Right cardiac atrium (tissue), 5 donors: Measurements from ENCODE around the gene NDUFB10. TPM values are rescaled to one million over a fixed set of nuclear protein-coding genes. Genes with fewer than 3 reads are reported as not detected.

Experiments used
- ATAC-seq, 2 donors: fragments of 200-7000 bp; cut with Tn5 transposase; one replicate each; pipeline versions ENCODE4 v1.8.0 to v1.9.1; 2020; ENCODE audit warnings: moderate library complexity in 2 of 2, mild to moderate bottlenecking in 1 of 2
- DNase-seq, 3 donors: peaks; one replicate each; pipeline ENCODE4 v3.0.0-alpha.2; 2020
- H3K27ac ChIP-seq: one replicate; pipeline ENCODE4 v1.5.1; 2013; ENCODE audit warnings: mild to moderate bottlenecking, low read length, control low read depth, moderate library complexity
- H3K27me3 ChIP-seq: one replicate; pipeline ENCODE4 v1.6.1; 2013; ENCODE audit not compliant: control insufficient read depth, insufficient read depth
- H3K4me1 ChIP-seq: one replicate; pipeline ENCODE4 v1.6.1; 2013; ENCODE audit warnings: low read length; ENCODE audit not compliant: control insufficient read depth, insufficient read depth
- H3K4me3 ChIP-seq: one replicate; pipeline ENCODE4 v1.5.1; 2013; ENCODE audit warnings: low read length, control low read depth
- H3K9me3 ChIP-seq: one replicate; pipeline ENCODE4 v1.6.1; 2013; ENCODE audit warnings: low read length; ENCODE audit not compliant: control insufficient read depth
- WGBS: extraction: QIAGEN DNeasy Blood & Tissue Kit; methylation state at CpG from one replicate; pipeline ENCODE4 v1.1.7; 2013; 5-methylcytosine and 5-hydroxymethylcytosine counted together
- intact Hi-C, 4 donors: fragments of 100-400 bp; cut with DNase I; formaldehyde crosslinking; loops; one replicate each; pipeline versions ENCODE4 v1.11.0 to v1.14.0; 2022 to 2023
- polyA plus RNA-seq: library from polyadenylated mRNA; stranded (reverse); fragments of 200-250 nt; gene quantifications from one replicate; pipeline ENCODE4 v1.2.3, GENCODE V29; 2013
- total RNA-seq, 4 donors: library from RNA; stranded (reverse); fragmentation: NEBNext Ultra II Directional; extraction: Animal tissue kit (Norgen Biotek cat#: 25700); gene quantifications; one replicate each; pipeline ENCODE4 v1.2.1, GENCODE V29; 2021
- donor health status: healthy with polysubstance abuse.
- donor health status: DM: no; HTN: yes; CAD: no.
- donor health status: DM: no; HTN: no; CAD: no.
- donor health status: DM: no; HTN: yes; CAD: no; lungs with severe emphysema.
- donor health status: DM: yes; HTN: yes; CAD: no.

NDUFB10 gene
- total and polyA plus RNA-seq, 5 donors = 397 to 1,316 (median 478) TPM

DNA sequence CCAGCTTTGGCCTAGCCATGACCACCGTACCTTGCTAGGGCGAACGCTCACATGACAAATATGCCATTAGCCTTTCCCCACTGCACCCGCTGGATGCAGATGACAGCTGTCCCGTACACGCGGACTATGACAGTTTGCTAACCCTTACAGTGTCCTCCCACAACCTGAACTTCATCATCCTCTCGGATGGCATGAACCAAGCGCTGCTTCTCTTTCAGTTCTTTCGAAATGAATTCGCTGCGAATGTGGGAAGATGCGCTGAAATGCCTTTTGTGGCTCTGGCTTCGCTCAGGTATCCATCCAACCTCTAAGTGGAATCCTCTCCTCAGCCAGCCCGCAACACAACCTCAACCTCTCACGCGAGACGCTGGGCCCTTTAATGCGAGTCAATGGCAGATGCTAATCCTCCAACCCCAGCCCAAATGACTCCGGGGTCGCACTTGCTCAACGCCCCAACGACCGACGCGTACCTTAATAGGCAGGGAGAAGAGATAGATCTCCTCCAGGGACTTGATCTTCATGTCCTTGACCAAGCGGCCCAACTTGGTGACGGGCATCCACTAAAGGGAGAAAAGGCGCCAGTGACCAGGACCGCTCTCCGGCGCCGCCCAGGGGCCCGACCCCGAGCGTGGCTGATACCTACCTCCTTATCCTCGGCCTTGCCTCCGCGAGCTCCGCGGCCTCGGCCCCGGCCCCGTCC, 4.6 kb downstream of the NDUFB10 start:
- 9% methylated on average over 44 of the region's 44 CpGs for WGBS
- peak in 1 of 3 donors; percentile 80 for DNase-seq
- ATAC-seq = peak; percentile 2 to 44
- H3K9me3 ChIP-seq = no peaks in the 10 kb centered on the region
- intact Hi-C loops = no loop called here
- peak overlapping the region; percentile 81 for H3K4me3 ChIP-seq
- no peaks in the 10 kb centered on the region for H3K27me3 ChIP-seq
- peaks cover 15% of the 10 kb centered on the region for H3K4me1 ChIP-seq
- peak overlapping the region; percentile 39 for H3K27ac ChIP-seq

DNA sequence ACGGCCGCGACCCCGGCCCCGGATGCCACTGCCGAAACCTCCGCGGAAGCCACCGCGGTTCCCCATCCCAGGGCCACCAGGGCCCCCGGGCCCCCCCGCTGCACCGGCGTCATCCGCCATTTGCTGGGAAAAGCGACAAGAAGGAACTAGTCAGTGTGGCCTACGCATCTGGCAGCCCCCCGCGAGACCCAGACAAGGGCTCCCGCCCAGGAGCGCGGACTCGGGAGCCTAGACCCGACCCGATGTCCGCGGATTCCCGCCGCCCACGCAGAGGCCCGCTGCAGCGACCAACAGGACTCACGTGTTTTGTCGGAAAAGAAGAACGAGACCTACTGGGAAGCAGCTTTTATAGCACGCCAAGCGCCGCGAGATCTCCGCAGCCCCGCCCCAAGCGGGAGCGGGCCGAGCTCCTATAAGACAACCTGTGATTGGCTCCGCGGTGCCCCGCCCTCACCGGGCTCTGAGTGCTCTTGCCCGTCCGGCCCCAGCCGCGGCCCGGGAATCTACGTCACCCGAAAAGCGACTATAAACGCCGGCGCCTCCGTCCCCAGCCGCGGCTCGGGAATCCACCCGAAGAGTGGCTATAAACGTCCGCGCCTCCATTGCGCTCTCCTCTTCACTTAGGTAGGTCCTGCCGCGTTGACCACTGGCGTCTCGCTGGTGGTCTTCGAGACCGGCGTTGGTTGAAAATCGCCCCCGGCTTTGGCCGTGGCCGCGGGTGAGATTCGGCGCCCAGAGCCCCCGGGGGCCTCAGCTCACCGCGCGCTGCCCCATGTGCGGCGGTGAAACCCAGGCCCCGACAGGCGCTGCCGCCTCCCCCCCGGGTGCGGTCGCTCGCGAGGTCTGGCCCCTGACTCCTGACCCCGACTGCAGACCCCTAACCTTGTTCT, 5.4 kb downstream of the NDUFB10 start, which contains the start of gene RPS2:
RPS2 (minus strand) TSS at position 321 of the 890 bp plus-strand sequence; CDS start at position 120, 201 bp downstream.
- H3K4me3 ChIP-seq = peak within 1 kb of the TSS; percentile 81
- intact Hi-C loops = no loop called here
- peak; percentile 96 to 98 for ATAC-seq
- H3K9me3 ChIP-seq = no peaks in the 10 kb centered on the region
- H3K27ac ChIP-seq = peak within 1 kb of the TSS; percentile 83
- peak; percentile 99 to 100 (median 100) for DNase-seq
- WGBS = under 1% methylated on average over 97 of the region's 97 CpGs
- peaks cover 15% of the 10 kb centered on the region for H3K4me1 ChIP-seq
- H3K27me3 ChIP-seq = no peaks in the 10 kb centered on the region

DNA sequence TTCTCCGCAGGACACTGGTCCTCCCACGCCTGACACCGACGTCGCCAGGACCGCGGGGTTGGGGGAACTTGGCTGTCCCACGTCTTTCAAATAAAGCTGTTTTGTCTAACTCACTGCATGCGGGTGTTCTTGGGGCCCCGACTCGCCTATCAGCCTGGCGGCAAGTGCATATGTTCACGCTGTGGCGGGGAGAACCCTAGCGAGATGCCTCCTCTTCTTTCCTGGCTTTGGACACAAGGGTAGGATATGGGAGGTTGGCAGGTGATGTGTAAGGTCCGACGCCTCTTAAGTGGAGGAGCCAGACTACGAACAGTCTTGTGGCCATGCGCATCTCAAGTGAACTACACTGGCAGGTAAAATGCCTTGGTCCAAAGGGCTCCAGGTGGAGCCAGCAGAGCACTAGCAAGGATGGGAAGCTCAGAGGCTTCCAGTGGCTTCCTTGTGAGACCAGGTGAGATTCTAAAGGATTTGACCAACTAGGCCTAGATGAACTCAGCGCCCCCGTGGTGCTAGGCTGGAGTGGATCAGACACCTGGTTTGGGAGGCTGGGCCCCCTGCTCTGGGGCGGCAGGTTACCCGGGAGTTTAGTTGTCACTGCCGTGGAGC, 6.2 kb downstream of the NDUFB10 start:
- peaks cover 13% of the 10 kb centered on the region for H3K4me1 ChIP-seq
- intact Hi-C loops = no loop called here

DNA sequence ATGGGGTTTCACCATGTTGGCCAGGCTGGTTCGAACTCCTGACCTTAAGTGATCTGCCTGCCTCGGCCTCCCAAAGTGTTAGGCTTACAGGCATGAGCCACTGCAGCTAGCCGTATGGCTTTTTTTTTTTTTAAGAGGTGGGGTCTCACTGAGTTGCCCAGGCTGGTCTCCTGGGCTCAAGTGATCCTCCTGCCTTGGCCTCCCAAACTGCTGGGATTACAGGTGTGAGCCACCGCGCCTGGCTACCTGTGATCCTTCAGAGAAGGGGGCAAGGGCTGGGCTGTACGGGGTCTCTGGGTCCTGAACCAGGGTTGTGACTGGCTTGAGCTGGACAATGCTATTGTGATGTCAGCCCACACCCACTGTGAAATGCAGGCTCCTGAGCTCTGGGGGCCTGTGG, 7.1 kb downstream of the NDUFB10 start, which contains the start of gene RNF151:
RNF151 (plus strand) TSS at position 397 of the 400 bp plus-strand sequence. CDS start 26 bp downstream, outside the sequence.
- Histone ChIP-seq H3K4me3 (peak within 1 kb of the TSS; percentile 81), H3K9me3 (no peaks in the 10 kb centered on the region), H3K4me1 (peaks cover 17% of the 10 kb centered on the region), H3K27ac (no peak within 1 kb of the TSS), H3K27me3 (no peaks in the 10 kb centered on the region)
- 96% methylated on average over 6 of the region's 6 CpGs for WGBS
- ATAC-seq (no peak), DNase-seq (no peak)
- intact Hi-C loops = no loop called here

More for the DNA sequence above, 6.2 kb downstream of the NDUFB10 start:
- Histone ChIP-seq H3K4me3 (peak overlapping the region; percentile 81), H3K27ac (peak overlapping the region; percentile 83), H3K9me3 (no peaks in the 10 kb centered on the region), H3K27me3 (no peaks in the 10 kb centered on the region)
- no peak for DNase-seq
- ATAC-seq = no peak
- 22% methylated on average over 24 of the region's 24 CpGs for WGBS

DNA sequence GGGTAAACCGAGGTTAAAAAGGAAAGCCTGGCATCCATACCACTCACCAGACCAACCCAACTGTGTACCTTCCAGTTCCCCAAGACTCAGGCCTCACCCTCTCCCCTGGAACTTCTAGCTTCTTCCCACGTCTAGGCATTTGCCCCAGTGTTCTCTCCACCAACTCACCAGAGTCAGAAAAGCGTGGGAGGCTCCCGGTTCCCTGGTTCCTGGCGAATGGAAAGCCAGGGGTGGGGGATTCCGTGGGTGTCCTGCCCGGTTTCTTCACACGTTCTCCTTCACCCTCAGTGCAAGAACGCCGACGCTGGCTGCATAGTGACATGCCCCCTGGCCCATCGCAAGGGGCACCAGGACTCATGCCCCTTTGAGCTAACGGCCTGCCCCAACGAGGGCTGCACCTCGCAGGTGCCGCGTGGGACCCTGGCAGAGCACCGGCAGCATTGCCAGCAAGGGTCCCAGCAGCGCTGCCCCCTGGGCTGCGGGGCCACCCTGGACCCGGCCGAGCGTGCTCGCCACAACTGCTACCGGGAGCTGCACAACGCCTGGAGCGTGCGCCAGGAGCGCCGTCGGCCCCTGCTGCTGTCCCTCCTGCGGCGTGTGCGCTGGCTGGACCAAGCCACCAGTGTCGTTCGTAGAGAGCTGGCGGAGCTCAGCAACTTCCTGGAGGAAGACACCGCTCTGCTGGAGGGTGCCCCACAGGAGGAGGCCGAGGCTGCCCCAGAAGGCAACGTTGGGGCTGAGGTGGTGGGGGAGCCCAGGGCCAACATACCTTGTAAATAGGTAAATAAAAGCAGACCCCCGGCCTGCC, 9.0 kb downstream of the NDUFB10 start:
- intact Hi-C loops = no loop called here
- Histone ChIP-seq H3K27me3 (no peaks in the 10 kb centered on the region), H3K9me3 (no peaks in the 10 kb centered on the region), H3K27ac (no peak overlapping the region), H3K4me3 (no peak overlapping the region), H3K4me1 (peaks cover 21% of the 10 kb centered on the region)
- DNase-seq (no peak), ATAC-seq (no peak)
- WGBS = 88% methylated on average over 41 of the region's 41 CpGs

DNA sequence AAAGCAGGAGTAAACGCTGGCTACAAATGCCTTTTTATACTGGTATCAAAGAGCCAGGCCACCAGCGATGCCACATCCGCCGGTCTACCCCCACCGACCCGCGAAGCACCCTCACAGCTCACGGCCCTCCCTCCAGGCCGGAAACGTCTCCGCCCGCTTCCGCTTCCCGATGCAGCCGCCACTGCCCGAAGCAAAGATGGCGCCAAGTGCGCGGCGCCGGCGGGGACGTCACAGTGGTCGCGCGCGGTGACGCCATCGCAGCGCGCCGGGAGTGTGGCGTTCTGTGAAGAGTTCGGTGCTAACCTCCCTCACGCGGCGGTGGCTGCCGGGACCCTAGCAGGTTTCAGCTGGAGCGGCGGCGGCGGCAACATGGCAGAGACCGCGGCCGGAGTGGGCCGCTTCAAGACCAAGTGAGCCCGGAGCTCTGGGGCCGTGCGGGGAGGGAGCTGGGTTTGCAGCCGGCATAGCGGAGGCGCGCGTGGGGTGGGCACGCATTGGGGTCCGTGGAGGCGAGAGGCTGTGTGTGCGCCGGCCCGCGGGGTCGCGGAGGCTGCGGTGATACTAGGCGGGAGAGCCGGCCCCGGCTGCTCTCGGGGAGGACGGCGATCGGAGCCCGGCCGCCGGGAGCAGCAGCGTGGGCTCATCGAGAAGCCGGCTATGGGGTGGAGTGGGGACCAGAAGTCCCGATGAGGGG, 12.6 kb downstream of the NDUFB10 start, which contains the start of gene TBL3:
TBL3 (plus strand) TSS at position 258 of the 694 bp plus-strand sequence; CDS start at position 370, 112 bp downstream.
- ATAC-seq (peak; percentile 94), DNase-seq (peak; percentile 94 to 98 (median 97))
- peak within 1 kb of the TSS; percentile 78 for H3K4me3 ChIP-seq
- under 1% methylated on average over 78 of the region's 78 CpGs for WGBS
- H3K4me1 ChIP-seq = peaks cover 9% of the 10 kb centered on the region
- no peaks in the 10 kb centered on the region for H3K9me3 ChIP-seq
- intact Hi-C loops = no loop called here
- H3K27me3 ChIP-seq = no peaks in the 10 kb centered on the region
- peak within 1 kb of the TSS; percentile 86 for H3K27ac ChIP-seq

DNA sequence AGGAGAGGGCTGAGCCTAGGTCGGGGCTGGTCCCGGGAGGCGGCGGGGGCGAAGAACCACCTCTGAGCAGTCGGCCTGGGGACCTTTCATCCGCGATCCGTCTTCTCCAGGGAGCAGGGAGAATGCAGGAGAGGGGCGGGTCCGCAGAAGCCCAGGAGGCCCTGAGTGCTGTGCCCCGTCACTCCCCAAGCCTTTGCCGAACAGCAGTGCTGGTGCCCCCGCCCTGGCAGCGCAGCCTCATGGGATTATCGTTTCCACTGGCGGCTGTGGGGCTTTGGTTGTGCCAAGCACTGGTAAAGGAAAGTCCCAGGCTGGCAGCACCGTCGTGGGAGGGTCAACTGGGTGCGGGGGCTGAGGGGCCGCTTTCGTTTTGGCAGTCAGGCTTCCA, 13.1 kb downstream of the NDUFB10 start:
- Histone ChIP-seq H3K27ac (no peak overlapping the region), H3K9me3 (no peaks in the 10 kb centered on the region), H3K27me3 (no peaks in the 10 kb centered on the region), H3K4me1 (peaks cover 9% of the 10 kb centered on the region), H3K4me3 (peak overlapping the region; percentile 78)
- intact Hi-C loops = no loop called here
- ATAC-seq (no peak), DNase-seq (peak in 2 of 3 donors; percentile 19 to 59)
- WGBS = 3% methylated on average over 22 of the region's 22 CpGs

DNA sequence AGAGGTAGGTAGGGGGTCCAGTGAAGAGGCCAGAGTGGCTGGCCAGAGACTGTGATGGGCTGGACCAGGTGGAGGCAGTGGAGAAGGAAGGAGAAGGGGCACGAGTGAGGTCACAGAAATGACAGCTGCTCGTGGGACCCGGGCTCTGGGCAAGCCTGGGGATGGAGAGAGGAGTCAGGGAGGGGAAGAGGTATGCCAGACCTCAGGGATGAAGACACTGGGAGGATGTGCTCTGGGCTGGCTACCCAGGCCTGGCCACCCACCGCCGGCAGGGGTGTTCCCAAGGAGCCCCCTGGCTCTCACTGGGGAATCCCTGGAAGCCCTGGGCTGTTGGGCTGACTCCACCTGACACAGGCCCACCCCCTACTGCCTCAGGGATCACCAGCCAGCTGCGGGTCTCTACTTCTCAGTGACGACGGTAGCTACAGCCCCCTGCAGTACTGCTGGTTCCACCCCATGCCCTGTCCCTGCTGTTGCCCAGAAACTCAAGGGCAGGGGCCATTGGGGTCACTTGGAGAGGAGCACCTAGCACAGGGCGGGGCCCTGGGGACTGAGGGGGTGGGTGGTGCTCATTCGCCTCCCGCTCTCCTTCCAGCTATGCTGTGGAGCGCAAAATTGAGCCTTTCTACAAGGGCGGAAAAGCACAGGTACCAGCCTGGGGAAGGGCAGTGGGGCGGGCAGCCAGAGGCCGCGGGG, 14.3 kb downstream of the NDUFB10 start:
- H3K9me3 ChIP-seq = no peaks in the 10 kb centered on the region
- 90% methylated on average over 16 of the region's 16 CpGs for WGBS

DNA sequence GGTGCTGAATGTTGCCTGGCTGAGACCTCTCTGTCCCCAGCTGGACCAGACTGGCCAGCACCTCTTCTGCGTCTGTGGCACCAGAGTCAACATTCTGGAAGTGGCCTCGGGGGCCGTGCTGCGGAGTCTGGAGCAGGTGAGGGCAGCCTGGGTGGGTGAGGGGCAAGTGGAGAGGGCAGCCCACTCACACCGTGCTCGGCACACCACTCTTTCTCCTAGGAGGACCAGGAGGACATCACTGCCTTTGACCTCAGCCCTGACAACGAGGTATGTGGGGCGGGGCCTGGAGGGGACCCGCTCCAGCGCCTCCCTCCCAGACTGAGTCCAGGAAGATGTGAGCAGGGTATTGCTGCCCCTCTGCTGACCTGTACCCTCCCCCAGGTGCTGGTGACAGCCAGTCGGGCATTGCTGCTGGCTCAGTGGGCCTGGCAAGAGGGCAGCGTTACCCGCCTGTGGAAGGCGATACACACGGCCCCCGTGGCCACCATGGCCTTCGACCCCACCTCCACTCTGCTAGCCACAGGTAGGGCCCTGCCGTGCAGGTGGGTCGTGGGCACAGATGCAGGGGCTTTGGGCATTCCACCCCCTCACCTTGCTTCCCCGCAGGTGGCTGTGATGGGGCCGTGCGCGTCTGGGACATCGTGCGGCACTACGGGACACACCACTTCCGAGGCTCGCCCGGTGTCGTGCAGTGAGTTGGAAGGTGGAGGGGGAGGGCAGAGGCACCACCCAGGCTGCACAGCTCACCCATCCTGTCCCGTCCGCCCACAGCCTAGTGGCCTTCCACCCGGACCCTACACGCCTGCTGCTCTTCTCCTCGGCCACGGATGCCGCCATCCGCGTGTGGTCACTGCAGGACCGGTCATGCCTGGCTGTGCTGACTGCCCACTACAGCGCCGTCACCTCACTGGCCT, 15.1 kb downstream of the NDUFB10 start:
- H3K4me3 ChIP-seq = no peak overlapping the region
- ATAC-seq (no peak), DNase-seq (peak in 2 of 3 donors; percentile 8 to 62)
- no peak overlapping the region for H3K27ac ChIP-seq
- no peaks in the 10 kb centered on the region for H3K9me3 ChIP-seq
- no peaks in the 10 kb centered on the region for H3K27me3 ChIP-seq
- intact Hi-C loops = no loop called here
- 93% methylated on average over 42 of the region's 42 CpGs for WGBS
- H3K4me1 ChIP-seq = peaks cover 9% of the 10 kb centered on the region

More for the DNA sequence above, 14.3 kb downstream of the NDUFB10 start:
- Histone ChIP-seq H3K4me1 (peaks cover 9% of the 10 kb centered on the region), H3K4me3 (no peak overlapping the region), H3K27me3 (no peaks in the 10 kb centered on the region), H3K27ac (no peak overlapping the region)
- intact Hi-C loops = no loop called here
- ATAC-seq = no peak
- peak in 1 of 3 donors; percentile 12 for DNase-seq
